HUES6 (cell line): ENCODE results near the gene VOPP1.

Experiments
- H3K27ac ChIP-seq: 2 replicates; pipeline ENCODE4 v1.7.0; 2013; ENCODE audit warnings: low read depth, mild to moderate bottlenecking, low read length, inconsistent platforms
- H3K27me3 ChIP-seq: 2 replicates; pipeline ENCODE4 v1.6.1; 2013; ENCODE audit warnings: low read length; ENCODE audit not compliant: control insufficient read depth, insufficient read depth
- H3K36me3 ChIP-seq: 2 replicates; pipeline ENCODE4 v1.6.1; 2013; ENCODE audit warnings: low read length; ENCODE audit not compliant: control insufficient read depth, insufficient read depth
- H3K4me1 ChIP-seq: 2 replicates; pipeline ENCODE4 v1.6.1; 2013; ENCODE audit warnings: low read length; ENCODE audit not compliant: control insufficient read depth, insufficient read depth
- H3K4me3 ChIP-seq: 2 replicates; pipeline ENCODE4 v1.5.1; 2013; ENCODE audit warnings: low read depth, low read length
- H3K9ac ChIP-seq: one replicate; pipeline ENCODE4 v1.6.1; 2013; ENCODE audit warnings: mild to moderate bottlenecking, low read length
- H3K9me3 ChIP-seq: 2 replicates; pipeline ENCODE4 v1.6.1; 2013; ENCODE audit warnings: low read depth, low read length; ENCODE audit not compliant: control insufficient read depth, insufficient read depth

Gene VOPP1

DNA sequence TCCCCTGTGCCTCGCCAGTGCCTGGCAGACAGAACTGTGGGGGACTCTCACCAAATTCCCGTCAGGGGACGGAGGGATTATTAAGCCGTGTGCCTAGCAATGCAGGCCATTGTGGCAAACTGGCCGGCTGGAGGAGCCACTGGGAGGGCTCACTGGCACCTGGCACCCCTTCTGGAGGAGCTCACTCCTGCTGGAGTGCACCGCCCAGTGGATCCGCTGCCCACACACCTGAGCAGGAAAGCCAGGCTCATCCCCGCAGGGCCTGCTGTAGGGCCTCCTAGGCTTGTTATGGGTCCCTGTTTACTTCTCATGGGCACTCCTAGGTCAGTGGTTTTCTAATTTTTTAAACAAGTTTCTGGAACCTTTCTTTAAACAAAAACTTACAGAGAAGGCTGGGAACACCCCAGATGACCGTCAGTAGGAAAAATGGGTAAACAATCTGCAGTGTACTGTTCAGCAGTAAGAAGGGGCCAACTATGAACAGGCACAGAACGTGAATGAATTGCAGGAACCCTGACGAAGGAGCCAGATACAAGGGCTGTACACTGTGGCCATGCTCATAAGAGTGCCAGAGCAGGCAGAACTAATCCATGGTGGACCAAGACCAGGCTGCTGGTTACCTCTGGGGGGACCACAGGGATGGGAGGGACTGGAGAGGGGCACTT, 142.3 kb downstream of the VOPP1 start:
- Histone ChIP-seq H3K9me3 (no peaks in the 10 kb centered on the region), H3K36me3 (peaks cover 10% of the 10 kb centered on the region; the same call in 1 of the 2 replicates), H3K27me3 (no peaks in the 10 kb centered on the region), H3K27ac (no peak overlapping the region), H3K4me3 (no peak overlapping the region), H3K9ac (no peak overlapping the region), H3K4me1 (peaks cover 15% of the 10 kb centered on the region)

DNA sequence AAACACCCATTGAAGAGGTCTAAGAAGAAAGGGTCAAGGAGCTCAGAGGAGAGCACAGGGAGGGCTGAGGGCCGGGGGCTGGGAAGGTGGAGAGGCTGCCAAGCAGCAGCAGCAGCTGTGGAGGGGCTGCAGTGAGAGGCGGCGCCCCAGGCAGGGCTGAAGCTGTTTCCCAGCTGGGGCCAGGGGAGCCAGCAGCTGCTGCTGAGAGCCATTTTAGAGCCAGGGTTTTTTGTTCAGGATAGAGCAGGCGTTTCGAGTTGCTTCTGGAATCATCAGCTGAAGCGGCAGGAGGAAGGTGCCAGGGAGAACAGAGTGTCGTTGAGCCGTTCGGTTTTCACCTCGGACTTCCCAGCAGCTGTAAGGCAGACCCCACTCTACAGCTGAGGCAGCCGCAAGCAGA, 144.5 kb downstream of the VOPP1 start:
- no peaks in the 10 kb centered on the region for H3K27me3 ChIP-seq
- no peaks in the 10 kb centered on the region for H3K9me3 ChIP-seq
- H3K9ac ChIP-seq, result no peak overlapping the region
- H3K4me1 ChIP-seq, result peaks cover 15% of the 10 kb centered on the region
- H3K36me3 ChIP-seq, result peaks cover 10% of the 10 kb centered on the region; the same call in 1 of the 2 replicates
- no peak overlapping the region for H3K27ac ChIP-seq
- H3K4me3 ChIP-seq, result no peak overlapping the region

DNA sequence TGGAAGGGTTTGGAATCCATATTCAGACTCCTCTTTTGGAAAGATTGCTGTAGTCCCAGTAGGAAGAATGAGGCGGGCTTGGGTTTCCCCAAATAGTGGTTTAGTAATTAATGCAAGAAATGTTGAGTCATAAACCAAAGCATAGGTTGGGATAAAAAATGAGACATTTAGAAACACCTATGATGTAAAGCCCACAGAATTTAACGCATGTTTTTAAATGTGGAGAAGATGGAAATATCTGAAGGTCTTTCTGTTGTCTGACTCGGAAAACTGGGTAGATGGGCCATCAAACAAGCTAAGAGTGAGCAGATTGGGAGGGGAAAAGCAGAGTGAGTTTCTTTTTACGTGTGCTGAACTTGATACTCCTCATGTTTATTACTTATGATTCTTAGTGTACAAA, 145.0 kb downstream of the VOPP1 start:
- peaks cover 15% of the 10 kb centered on the region for H3K4me1 ChIP-seq
- H3K27ac ChIP-seq, result no peak overlapping the region
- no peak overlapping the region for H3K9ac ChIP-seq
- H3K36me3 ChIP-seq, result peaks cover 10% of the 10 kb centered on the region; the same call in 1 of the 2 replicates
- H3K27me3 ChIP-seq, result no peaks in the 10 kb centered on the region
- no peaks in the 10 kb centered on the region for H3K9me3 ChIP-seq
- H3K4me3 ChIP-seq, result no peak overlapping the region

DNA sequence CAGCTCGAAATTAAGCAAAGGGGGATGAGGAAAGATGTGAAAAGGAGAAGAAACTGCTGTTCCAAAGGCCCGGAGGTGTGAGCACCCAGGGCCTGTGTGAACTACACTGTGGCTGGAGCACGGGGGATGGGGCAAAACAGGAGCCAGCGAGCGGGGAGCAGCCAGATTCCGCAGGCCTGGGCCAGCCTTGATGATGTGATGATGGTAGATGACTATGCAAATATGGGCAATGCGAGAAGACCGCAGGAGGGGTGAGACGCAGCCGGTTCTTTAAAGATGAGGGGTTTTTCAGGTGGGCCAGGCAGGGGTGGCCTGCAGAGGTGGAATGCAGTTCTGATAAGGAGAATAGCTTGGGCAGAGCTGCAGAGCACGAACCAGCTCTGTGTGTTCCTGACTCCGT, 145.6 kb downstream of the VOPP1 start:
- no peak overlapping the region for H3K9ac ChIP-seq
- no peak overlapping the region for H3K27ac ChIP-seq
- H3K27me3 ChIP-seq, result no peaks in the 10 kb centered on the region
- H3K4me3 ChIP-seq, result no peak overlapping the region
- H3K4me1 ChIP-seq, result peaks cover 15% of the 10 kb centered on the region
- H3K9me3 ChIP-seq, result no peaks in the 10 kb centered on the region
- H3K36me3 ChIP-seq, result peaks cover 10% of the 10 kb centered on the region; the same call in 1 of the 2 replicates

DNA sequence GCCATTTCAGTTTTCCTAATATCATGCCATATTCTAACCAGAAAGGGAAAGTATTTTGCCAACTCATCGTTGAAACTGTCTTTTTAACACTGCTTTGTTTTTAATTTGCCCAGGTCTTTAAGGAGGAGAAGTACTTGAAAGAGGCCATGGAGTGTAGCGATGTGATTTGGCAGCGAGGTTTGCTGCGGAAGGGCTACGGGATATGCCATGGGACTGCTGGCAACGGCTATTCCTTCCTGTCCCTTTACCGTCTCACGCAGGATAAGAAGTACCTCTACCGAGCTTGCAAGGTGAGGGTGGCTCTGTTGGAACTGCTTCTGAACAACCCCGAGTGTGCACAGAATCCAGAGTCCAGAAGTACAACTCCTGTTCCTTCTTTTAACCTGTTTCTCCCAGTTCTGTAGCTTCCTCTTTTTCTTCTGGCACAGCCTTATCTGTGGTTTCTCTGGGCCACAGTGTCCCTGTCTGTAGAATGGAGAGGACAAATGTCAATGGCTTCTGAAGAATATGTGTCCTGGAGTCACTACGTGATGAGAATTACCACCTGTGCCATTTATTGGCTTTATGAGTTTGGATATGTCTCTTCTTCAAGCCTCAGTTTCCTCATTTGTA, 147.1 kb downstream of the VOPP1 start:
- Histone ChIP-seq H3K36me3 (peaks cover 10% of the 10 kb centered on the region; the same call in 1 of the 2 replicates), H3K4me3 (no peak overlapping the region), H3K27me3 (no peaks in the 10 kb centered on the region), H3K9ac (no peak overlapping the region), H3K9me3 (no peaks in the 10 kb centered on the region), H3K27ac (no peak overlapping the region), H3K4me1 (peaks cover 21% of the 10 kb centered on the region)

DNA sequence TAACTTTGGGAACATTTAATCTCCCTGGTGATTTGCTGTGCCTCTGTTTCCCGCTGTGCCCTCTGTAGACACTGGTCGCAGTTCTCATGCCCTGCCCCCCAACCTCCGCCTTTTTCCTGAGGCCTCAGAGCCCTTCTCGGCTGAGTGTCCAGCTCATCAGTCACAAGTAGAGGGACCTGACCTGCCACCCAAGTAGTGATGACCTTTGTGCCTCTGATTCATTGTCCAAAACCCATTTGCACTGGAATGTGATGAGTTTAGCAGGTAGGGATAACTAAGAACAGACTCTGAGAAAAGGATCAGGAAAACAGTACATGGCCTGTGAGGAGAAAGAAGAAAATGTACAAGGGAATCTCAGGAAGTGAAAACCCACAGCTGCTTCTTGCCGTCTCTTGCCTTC, 148.4 kb downstream of the VOPP1 start:
- Histone ChIP-seq H3K9ac (no peak overlapping the region), H3K27me3 (no peaks in the 10 kb centered on the region), H3K4me1 (peaks cover 21% of the 10 kb centered on the region), H3K27ac (no peak overlapping the region), H3K36me3 (peaks cover 10% of the 10 kb centered on the region; the same call in 1 of the 2 replicates), H3K4me3 (no peak overlapping the region), H3K9me3 (no peaks in the 10 kb centered on the region)

DNA sequence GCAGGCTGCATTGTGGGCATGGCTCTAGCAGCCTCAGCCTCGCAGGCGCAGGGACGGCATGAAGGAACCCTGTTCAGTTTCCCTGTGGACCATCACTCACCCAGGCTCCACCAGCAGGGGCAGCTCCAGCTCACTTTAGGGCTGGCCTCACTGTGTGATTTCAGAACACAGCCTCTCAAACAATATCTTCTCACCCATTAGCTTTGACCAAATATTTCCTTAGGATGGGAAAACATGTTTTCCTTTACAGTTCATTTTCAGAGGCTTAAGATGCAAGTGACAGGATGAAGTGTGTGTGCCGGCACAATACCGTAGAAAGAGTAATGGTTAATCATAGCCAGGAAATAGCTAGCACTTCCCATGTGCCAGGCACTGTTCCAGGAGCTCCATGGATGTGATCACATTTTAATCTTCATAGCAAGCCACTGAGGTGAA, 149.0 kb downstream of the VOPP1 start:
- peaks cover 21% of the 10 kb centered on the region for H3K4me1 ChIP-seq
- H3K27me3 ChIP-seq, result no peaks in the 10 kb centered on the region
- no peak overlapping the region for H3K4me3 ChIP-seq
- H3K9ac ChIP-seq, result no peak overlapping the region
- no peak overlapping the region for H3K27ac ChIP-seq
- H3K9me3 ChIP-seq, result no peaks in the 10 kb centered on the region
- H3K36me3 ChIP-seq, result peaks cover 10% of the 10 kb centered on the region; the same call in 1 of the 2 replicates
